ENCODE data around the gene MACROD2. TPM values are rescaled to one million over a fixed set of nuclear protein-coding genes. Genes with fewer than 3 reads are reported as not detected.

The MACROD2 gene
- total RNA-seq, 1 donor from 2014 or later, result not detected

GRCh38 chr20:14062171-14062570 is 66.9 kb downstream of the MACROD2 start:
- intact Hi-C loops (cut with micrococcal nuclease), result no loop called here

DNA sequence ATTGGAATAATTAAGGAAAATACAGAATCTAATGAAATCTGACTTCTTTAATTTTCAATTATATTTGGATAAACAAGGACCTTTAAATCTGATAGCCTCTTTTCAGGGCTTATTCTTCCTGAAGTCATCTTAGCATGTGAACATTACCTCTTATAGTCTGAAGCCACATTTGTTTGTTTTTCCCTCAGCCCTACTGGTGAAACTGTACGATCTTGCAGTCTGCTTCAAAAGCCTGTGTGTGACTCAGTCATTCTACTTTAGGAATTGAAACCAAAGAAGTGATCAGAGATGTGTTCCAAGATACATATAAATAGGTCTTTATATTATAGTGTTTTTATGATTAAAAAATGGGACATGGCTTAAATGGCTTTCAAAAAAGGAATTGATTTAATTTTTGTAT is 67.5 kb downstream of the MACROD2 start:
- intact Hi-C loops (cut with micrococcal nuclease), result no loop called here

GRCh38 chr20:14064333-14064732 is 69.0 kb downstream of the MACROD2 start:
- intact Hi-C loops (cut with micrococcal nuclease), result no loop called here

- intact Hi-C loops (cut with micrococcal nuclease), result no loop called here
Observed at GRCh38 chr20:14064921-14065320, 69.6 kb downstream of the MACROD2 start.

DNA sequence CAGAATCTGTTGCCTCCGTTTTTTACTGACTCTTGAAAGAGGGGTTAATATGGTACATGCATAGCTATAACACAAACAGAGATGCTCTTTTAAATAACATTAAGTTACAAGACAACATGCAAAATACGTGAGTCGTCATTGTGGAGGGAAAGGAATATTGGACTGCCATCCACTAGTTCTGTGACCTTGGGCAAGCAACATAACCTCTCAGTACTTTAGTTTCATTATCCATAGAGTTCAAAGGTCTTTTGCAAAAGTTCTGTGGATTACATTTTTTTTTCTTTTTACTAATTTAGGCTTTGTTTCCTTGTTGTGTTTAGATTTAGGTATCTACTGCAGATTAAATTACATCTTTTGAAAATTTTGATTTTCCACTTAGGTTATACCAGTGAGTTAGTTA is 70.5 kb downstream of the MACROD2 start:
- intact Hi-C loops (cut with micrococcal nuclease), result no loop called here

GRCh38 chr20:14067603-14068002 is 72.3 kb downstream of the MACROD2 start:
- intact Hi-C loops (cut with micrococcal nuclease), result no loop called here

GRCh38 chr20:14069796-14070195 is 74.5 kb downstream of the MACROD2 start:
- intact Hi-C loops (cut with micrococcal nuclease), result no loop called here

DNA sequence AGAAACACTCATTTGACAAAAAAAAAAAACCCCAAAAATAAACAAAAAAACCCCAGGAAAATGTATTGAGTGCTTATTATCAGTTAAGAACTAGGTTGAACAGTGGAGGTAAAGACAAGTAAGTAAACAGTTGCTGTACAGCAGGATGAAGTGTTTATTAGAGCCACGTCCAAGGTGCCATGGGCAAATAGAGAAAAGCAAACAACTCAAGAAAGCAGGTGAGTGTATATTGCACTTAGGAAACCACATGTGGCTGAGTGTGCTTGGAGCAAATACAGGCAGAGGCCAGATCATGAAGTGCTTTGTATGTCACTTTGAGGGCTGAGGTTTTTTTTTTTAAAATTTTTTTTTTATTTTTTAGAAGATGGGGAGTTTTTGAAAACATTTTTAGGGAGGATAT is 98.3 kb downstream of the MACROD2 start:
- intact Hi-C loops (cut with micrococcal nuclease), result no loop called here

DNA sequence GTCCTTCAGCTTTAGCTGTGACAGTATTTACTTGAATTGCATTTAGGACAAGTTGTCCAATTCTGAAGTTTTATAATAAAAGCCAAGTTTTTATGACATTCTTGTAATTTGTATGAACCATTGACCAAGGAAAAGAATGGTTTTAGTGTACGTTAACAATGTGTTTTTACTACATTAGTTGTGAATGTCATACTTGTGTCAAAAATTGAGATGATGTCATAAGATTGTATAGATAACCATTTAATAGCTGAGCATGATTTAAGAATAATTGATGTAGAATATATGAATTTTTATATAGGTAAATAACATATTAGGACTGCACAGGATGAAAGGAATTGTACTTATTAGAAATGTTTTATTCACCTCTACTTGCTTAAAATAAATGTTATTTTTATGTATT is 102.9 kb downstream of the MACROD2 start:
- intact Hi-C loops (cut with micrococcal nuclease), result no loop called here

DNA sequence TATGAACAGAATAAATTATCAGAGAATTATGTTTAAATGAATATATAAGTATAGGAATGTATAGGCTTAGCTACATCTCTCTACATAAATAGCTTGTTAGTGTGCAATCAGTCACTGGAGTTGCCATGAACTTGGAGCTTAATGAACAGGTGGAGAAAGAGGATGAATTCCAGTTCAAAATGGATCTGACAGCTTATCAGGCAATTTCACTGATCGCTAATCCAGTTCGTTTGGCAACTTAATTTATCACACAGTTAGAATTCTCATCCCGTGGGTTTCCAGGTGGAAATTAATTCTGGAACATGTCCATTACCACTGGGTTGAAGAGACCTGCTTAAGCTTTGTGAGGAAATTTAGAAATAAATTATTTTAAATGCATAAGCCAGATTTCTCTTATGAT is 118.1 kb downstream of the MACROD2 start:
- intact Hi-C loops (cut with micrococcal nuclease), result no loop called here

DNA sequence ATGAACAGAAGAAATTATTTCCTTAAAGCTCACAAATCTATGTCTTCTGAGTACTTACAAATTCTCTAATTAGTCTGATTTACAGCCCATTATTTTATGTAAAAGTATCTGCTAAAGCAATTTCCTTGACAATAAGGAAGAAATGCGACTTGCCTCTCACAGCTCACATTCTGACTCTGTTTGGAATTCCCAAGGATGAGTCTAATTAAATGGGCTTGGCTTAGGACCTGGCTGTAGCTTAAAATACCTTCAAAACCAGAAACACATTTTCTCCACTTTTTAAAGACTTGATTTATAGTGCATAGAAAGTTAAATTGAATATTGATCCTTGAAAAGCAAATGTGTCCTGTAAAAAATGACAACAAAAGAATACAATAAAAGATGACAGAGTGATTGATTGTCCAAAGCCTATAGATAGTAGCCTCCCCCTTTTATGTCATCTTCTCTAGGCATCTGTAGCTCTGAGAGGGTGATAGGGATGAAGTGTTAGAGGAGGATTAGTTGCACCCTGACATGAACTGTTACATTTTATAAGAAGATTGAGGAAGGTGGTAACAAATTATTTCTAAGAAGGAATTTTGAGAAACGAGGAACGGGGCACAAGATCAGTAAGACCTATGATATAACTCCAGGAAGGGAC is 118.9 kb downstream of the MACROD2 start:
- intact Hi-C loops (cut with micrococcal nuclease), result no loop called here

DNA sequence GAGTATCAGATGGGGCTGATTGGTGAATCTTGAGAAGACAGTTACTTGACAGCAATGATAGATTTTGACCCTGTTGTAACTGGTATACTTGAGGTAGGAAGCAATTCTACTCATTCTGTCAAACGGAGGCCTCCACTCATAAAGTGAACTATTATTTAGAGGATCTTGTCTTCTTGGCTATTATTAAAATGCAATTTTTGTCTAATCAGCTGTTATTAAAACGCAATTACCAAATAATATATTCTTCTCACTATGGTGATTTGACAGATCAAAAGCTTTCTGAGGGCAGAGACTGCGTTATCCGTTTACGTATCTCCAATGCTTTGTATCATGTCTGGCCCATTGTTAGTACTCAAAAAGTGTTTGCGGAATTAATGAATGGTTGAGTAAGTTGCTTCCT is 120.7 kb downstream of the MACROD2 start:
- intact Hi-C loops (cut with micrococcal nuclease), result no loop called here

DNA sequence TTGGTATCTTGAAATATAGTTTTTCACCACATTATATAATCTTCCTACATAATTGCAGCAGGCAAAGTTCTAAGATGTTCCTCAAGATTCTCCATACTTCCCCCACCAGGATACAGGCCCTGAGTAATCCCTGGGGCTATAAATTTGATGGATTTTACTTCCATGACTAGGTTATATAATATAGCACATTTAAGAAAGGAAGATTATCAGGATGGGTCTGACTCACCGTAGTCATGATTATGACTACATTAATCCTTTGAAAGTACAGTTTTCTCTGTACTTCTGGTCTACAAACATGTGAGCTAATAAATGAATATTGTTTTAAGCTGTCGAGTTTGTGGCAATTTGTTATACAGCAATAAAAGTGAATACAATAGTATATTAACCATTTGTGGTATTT is 122.5 kb downstream of the MACROD2 start:
- intact Hi-C loops (cut with micrococcal nuclease), result no loop called here

- intact Hi-C loops (cut with micrococcal nuclease), result no loop called here
Observed at GRCh38 chr20:14126856-14127255, 131.5 kb downstream of the MACROD2 start.

DNA sequence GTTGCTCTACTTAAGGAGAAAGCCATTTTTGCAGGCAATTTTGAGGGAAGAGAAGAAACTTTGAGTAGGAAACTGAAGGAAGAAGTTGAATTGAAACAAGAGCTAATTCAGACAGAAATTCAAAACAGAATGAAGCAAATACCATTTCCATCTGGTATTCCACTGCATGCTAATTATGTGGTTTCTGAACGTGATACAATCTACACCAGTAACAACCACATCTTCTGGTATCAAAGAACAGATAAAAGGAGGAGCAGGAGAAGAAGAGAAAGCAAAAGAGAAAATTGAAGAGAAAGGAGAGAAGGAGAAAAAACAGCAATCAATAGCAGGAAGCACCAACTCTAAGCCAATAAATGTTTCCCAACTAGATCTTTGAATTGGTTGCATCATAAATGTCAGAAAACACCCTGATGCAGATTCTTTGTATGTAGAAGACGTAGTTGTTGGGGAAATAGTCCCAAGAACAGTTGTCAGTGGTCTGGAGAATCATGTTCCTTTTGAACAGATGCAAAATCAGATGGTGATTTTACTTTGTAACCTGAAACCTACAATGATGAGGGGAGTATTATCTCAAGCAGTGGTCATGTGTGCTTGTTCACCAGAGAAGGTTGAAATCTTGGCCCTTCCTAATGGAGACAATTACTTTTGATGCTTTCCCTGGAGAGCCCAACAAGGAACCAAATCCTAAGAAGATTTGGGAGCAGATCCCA is 132.4 kb downstream of the MACROD2 start:
- intact Hi-C loops (cut with micrococcal nuclease), result no loop called here

DNA sequence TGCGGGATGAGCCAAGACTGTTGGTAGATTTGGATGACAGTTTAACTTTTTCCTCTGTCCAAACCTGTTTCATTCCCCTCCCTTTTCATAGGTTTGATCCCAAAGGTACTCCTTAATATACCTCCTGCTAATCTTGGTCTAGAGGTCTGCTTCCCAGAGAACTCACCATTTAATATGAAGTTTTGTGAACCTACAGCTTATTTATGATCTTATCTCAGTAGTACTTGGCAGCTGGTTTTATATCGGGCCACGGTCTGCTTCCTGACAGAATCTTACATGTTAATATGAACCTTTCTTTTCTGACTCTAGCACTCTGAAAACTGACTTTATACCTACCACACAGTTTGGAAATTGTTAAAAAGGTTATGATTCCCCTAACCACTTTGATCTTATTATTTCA is 138.7 kb downstream of the MACROD2 start:
- intact Hi-C loops (cut with micrococcal nuclease), result no loop called here

GRCh38 chr20:14142171-14142570 is 146.9 kb downstream of the MACROD2 start:
- intact Hi-C loops (cut with micrococcal nuclease), result no loop called here

DNA sequence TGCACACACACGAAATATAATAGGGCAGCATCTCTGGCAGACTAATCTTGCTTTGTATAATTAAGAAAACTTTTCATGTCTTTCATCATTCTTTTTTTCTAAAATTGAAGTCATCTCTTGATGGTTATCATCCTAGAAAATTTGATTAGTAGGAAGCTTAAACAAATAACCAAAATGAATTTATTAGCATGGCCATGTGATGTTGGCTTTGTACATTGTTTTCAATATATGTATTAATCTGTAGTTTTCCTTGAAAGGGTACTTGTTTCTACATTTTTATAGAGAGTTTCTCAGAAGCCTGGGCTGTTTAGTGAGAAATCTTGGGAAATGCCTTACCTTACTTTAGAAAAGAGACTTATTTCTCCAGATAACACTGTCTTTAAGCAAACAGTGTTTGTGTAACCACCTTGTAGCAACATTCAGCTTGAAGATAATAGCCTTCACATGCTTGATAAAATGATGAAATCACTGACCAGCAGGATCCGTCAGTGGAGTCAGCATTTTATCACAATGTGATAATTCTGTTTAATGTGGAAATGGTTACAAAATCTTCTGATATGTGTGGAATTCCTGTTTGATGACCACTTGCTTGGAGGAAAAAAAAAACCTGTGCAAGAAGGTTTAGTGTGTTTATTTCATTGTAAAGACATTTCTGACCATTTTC is 147.8 kb downstream of the MACROD2 start:
- intact Hi-C loops (cut with micrococcal nuclease), result no loop called here

DNA sequence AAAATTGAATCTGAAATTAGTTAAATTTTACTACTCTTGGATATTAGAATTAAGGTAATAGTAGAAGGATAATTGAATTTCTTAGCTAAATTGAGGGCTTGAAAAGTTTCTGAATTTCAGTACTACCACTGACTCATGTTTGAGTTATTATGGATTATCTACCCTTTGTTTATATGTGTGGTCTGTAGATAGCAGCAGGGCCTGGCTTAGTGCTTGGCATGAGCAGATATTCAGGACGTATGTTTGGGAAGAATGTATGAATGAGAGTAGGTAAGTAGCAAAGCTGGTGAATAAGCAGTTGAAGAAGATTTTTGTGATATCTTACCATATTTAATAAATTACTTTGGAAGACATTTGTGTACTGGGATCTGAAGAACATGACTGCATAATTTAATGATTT is 152.7 kb downstream of the MACROD2 start:
- intact Hi-C loops (cut with micrococcal nuclease), result no loop called here

GRCh38 chr20:14155361-14155760 is 160.0 kb downstream of the MACROD2 start:
- intact Hi-C loops (cut with micrococcal nuclease), result no loop called here

DNA sequence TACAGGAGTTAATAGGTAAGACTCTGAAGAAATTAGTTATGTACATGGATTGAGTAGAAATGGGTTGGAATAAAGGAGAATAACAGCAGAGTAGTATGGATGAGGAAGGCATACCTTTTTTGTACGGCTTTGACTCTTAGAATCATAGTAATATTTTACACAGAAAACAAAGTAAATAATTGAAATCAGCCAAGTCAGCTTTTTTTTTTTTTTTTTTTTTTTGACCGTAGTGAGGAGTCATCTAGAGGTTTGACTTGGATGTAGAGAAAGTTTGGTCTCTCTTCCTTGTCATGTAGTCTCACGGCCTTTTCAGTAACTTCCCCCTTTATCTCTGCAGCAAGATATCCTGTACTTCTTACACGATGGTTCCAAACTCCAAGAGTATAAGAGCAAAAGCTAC is 183.2 kb downstream of the MACROD2 start:
- intact Hi-C loops (cut with micrococcal nuclease), result no loop called here

- intact Hi-C loops (cut with micrococcal nuclease), result no loop called here
Observed at GRCh38 chr20:14178952-14179351, 183.6 kb downstream of the MACROD2 start.

Measured in T-helper 1 cell treated with Interleukin-12 subunit alpha and Interleukin-12 subunit beta and Interleukin-4 antibody, amounts not matched to agents 30 ng/mL and 1 ng/mL, for 36 hours (primary cell).